ENCODE results near the gene GLRB. TPM values are rescaled to one million over a fixed set of nuclear protein-coding genes. Genes with fewer than 3 reads are reported as not detected.

GLRB gene
- polyA plus RNA-seq, 2 of the 4 experiments (the other 2 are of a cell fraction): 1.8 to 3.1 TPM

- Histone ChIP-seq H3K4me3 (peak overlapping the region; percentile 39; the same call in 2 of the 3 replicates), H3K4me1 (0 out of 3 replicates have a peak, but pooled peaks cover 3% of the 10 kb centered on the region), H3K27ac (no peak overlapping the region), H3K9me3 (no peaks in the 10 kb centered on the region), H3K4me2 (peak overlapping the region; percentile 79)
- no peak for FAIRE-seq
- WGBS (ENCODE audit: missing lambda C conversion rate): 9% methylated on average over 16 of the region's 16 CpGs
- POLR2A ChIA-PET: no interaction called here
- no peak for TF ChIP-seq MAX (IDR thresholded peaks at IDR 0.05)
- TF ChIP-seq ESRRA (IDR thresholded peaks at IDR 0.05; ENCODE audit: borderline replicate concordance, low read length): no peak
- TF ChIP-seq MAZ (IDR thresholded peaks at IDR 0.05; ENCODE audit: borderline replicate concordance, low read depth, low read length): no peak
- TF ChIP-seq HDAC2 (IDR thresholded peaks at IDR 0.05): no peak
- peak in 1 of 2 experiments; percentile 10 for DNase-seq (ENCODE audit: low read depth in 1 of 2, low spot score in 1 of 2)
- ATAC-seq: no peak
- CTCF ChIA-PET: interaction anchor here (0.7 to 1.4 kb wide), 2 partner anchors 759 to 1877 kb away, joined by 4 to 5 read pairs; no protein-coding TSS in a partner anchor
Observed at GRCh38 chr4:157219711-157220370, 143.9 kb downstream of the GLRB start.

- CTCF ChIA-PET: interaction anchor here (0.7 kb wide), 1 partner anchor 1877 kb away, joined by 4 read pairs; no protein-coding TSS in a partner anchor
- DNase-seq (ENCODE audit: low read depth in 1 of 2, low spot score in 1 of 2): peak in 1 of 2 experiments; percentile 15
- peak within 1 kb of the TSS; percentile 39 for H3K4me3 ChIP-seq
Observed at GRCh38 chr4:157220371-157220881, 144.5 kb downstream of the GLRB start, which contains the start of gene GRIA2. Gene GRIA2, plus strand, starts transcription at chr4:157220728. Its CDS starts 315 bp downstream, at chr4:157221043.

More at GRCh38 chr4:157220371-157220881, 144.5 kb downstream of the GLRB start, which contains the start of gene GRIA2:
- TF ChIP-seq USF2 (IDR thresholded peaks at IDR 0.05): no peak
- no peak for TF ChIP-seq FOSB (CRISPR knock-in tag; IDR thresholded peaks at IDR 0.05)
- no peak for TF ChIP-seq CEBPB (IDR thresholded peaks at IDR 0.05)
- TF ChIP-seq MAFK (IDR thresholded peaks at IDR 0.05; ENCODE audit: partially characterized antibody): no peak
- 0 out of 2 replicates have a peak, but pooled peaks have one; percentile 25 for TF ChIP-seq HOXB13 (CRISPR knock-in tag; IDR thresholded peaks at IDR 0.05; ENCODE audit: low read depth)
- TF ChIP-seq, protein P1, sequence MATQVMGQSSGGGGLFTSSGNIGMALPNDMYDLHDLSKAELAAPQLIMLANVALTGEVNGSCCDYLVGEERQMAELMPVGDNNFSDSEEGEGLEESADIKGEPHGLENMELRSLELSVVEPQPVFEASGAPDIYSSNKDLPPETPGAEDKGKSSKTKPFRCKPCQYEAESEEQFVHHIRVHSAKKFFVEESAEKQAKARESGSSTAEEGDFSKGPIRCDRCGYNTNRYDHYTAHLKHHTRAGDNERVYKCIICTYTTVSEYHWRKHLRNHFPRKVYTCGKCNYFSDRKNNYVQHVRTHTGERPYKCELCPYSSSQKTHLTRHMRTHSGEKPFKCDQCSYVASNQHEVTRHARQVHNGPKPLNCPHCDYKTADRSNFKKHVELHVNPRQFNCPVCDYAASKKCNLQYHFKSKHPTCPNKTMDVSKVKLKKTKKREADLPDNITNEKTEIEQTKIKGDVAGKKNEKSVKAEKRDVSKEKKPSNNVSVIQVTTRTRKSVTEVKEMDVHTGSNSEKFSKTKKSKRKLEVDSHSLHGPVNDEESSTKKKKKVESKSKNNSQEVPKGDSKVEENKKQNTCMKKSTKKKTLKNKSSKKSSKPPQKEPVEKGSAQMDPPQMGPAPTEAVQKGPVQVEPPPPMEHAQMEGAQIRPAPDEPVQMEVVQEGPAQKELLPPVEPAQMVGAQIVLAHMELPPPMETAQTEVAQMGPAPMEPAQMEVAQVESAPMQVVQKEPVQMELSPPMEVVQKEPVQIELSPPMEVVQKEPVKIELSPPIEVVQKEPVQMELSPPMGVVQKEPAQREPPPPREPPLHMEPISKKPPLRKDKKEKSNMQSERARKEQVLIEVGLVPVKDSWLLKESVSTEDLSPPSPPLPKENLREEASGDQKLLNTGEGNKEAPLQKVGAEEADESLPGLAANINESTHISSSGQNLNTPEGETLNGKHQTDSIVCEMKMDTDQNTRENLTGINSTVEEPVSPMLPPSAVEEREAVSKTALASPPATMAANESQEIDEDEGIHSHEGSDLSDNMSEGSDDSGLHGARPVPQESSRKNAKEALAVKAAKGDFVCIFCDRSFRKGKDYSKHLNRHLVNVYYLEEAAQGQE (IDR thresholded peaks at IDR 0.05): peak; percentile 94
- TF ChIP-seq MAZ (IDR thresholded peaks at IDR 0.05; ENCODE audit: borderline replicate concordance, low read depth, low read length): no peak
- no peak for TF ChIP-seq ELK1 (IDR thresholded peaks at IDR 0.05; ENCODE audit: low read depth, low read length)
- no peak for TF ChIP-seq JUNB (IDR thresholded peaks at IDR 0.05)
- Histone ChIP-seq H3K27ac (no peak within 1 kb of the TSS), H3K9me3 (no peaks in the 10 kb centered on the region), H3K4me2 (peak within 1 kb of the TSS; percentile 79), H3K4me1 (0 out of 3 replicates have a peak, but pooled peaks cover 3% of the 10 kb centered on the region)
- POLR2A ChIA-PET: no interaction called here
- ATAC-seq (peak; percentile 84 to 92), FAIRE-seq (no peak)
- 2% methylated on average over 9 of the region's 57 CpGs for WGBS (ENCODE audit: missing lambda C conversion rate)
